NT2/D1 (cell line): Measurements from ENCODE around the gene TGFBR3.

Experiments
- DNase-seq: peaks from one replicate; pipeline ENCODE4 v3.0.0-alpha.2; 2011; ENCODE audit warnings: low read depth, low spot score
- H3K27me3 ChIP-seq: 2 replicates; pipeline ENCODE4 v1.6.0; 2011; ENCODE audit warnings: mild to moderate bottlenecking; ENCODE audit not compliant: insufficient read length, insufficient read depth
- H3K36me3 ChIP-seq: 2 replicates; pipeline ENCODE4 v1.6.1; 2011; ENCODE audit warnings: mild to moderate bottlenecking, low read length, mixed read lengths; ENCODE audit not compliant: insufficient read depth, insufficient read length
- H3K4me1 ChIP-seq: 2 replicates; pipeline ENCODE4 v1.5.1; 2011; ENCODE audit not compliant: insufficient read depth, insufficient read length
- H3K4me3 ChIP-seq: 2 replicates; pipeline ENCODE4 v1.5.1; 2011; ENCODE audit warnings: low read depth; ENCODE audit not compliant: insufficient read length
- H3K9ac ChIP-seq: 2 replicates; pipeline ENCODE4 v1.6.0; 2011; ENCODE audit warnings: low read depth; ENCODE audit not compliant: insufficient read length
- H3K9me3 ChIP-seq: 2 replicates; pipeline ENCODE4 v1.5.1; 2011; ENCODE audit warnings: mild to moderate bottlenecking, low read length; ENCODE audit not compliant: insufficient read depth
- SUZ12 ChIP-seq: IDR thresholded peaks from 2 replicates; pipeline ENCODE4 v1.6.1; 2011; ENCODE audit not compliant: insufficient read length, insufficient read depth; ENCODE audit errors: extremely low read depth
- YY1 ChIP-seq: IDR thresholded peaks from 2 replicates; pipeline ENCODE4 v1.6.1; 2011; ENCODE audit not compliant: insufficient read length, insufficient read depth
- ZNF274 ChIP-seq: IDR thresholded peaks from 2 replicates; pipeline ENCODE4 v1.6.1; 2011; ENCODE audit warnings: mild to moderate bottlenecking, low read depth, low read length

The TGFBR3 gene

GRCh38 chr1:91768120-91768519 is 117.8 kb downstream of the TGFBR3 start:
- Histone ChIP-seq H3K9me3 (no peaks in the 10 kb centered on the region), H3K4me1 (peaks cover 3% of the 10 kb centered on the region), H3K9ac (no peak overlapping the region), H3K36me3 (no peaks in the 10 kb centered on the region), H3K27me3 (no peaks in the 10 kb centered on the region), H3K4me3 (no peak overlapping the region)
- no peak for DNase-seq
- no peak for TF ChIP-seq ZNF274
- TF ChIP-seq SUZ12: no peak
- no peak for TF ChIP-seq YY1

- Histone ChIP-seq H3K9me3 (no peaks in the 10 kb centered on the region), H3K36me3 (no peaks in the 10 kb centered on the region), H3K27me3 (no peaks in the 10 kb centered on the region), H3K9ac (no peak overlapping the region), H3K4me1 (peaks cover 3% of the 10 kb centered on the region), H3K4me3 (no peak overlapping the region)
- DNase-seq: no peak
- TF ChIP-seq YY1 (no peak), SUZ12 (no peak), ZNF274 (no peak)
Measured at GRCh38 chr1:91766883-91767282, 119.1 kb downstream of the TGFBR3 start.

DNA sequence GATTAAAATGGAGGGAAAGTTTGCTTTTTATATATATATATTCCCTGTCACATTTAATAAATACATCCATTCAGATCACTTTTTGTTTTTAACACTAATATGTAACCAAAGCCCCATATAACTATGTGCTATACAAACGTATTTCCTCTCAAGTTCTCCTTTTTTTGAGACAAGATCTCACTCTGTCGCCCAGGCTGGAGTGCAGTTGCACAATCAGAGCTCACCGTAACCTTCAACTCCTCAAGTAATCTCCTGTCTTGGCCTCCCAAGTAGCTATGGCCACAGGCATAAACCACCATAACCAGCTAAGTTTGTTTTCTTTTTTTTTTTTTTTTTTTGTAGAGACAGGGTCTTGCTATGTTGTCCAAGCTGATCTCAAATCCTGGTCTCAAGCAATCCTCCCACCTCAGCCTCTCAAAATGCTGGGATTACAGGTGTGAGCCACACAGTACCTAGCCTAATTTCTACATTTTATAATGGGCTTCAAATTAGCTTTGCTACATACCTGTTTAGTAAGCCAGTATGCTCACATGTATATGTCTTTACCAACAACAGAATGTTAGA is 120.0 kb downstream of the TGFBR3 start:
- Histone ChIP-seq H3K4me1 (peaks cover 3% of the 10 kb centered on the region), H3K9me3 (no peaks in the 10 kb centered on the region), H3K4me3 (no peak overlapping the region), H3K36me3 (no peaks in the 10 kb centered on the region), H3K9ac (no peak overlapping the region), H3K27me3 (no peaks in the 10 kb centered on the region)
- no peak for DNase-seq
- TF ChIP-seq ZNF274 (no peak), SUZ12 (no peak), YY1 (no peak)

- H3K9ac ChIP-seq: no peak overlapping the region
- no peaks in the 10 kb centered on the region for H3K36me3 ChIP-seq
- H3K9me3 ChIP-seq: no peaks in the 10 kb centered on the region
- no peaks in the 10 kb centered on the region for H3K27me3 ChIP-seq
- no peak overlapping the region for H3K4me3 ChIP-seq
- TF ChIP-seq SUZ12 (no peak), YY1 (no peak), ZNF274 (no peak)
- H3K4me1 ChIP-seq: peaks cover 3% of the 10 kb centered on the region
- DNase-seq: no peak
Measured at GRCh38 chr1:91765293-91765692, 120.7 kb downstream of the TGFBR3 start.

GRCh38 chr1:91764471-91765115 is 121.4 kb downstream of the TGFBR3 start:
- no peak overlapping the region for H3K9ac ChIP-seq
- DNase-seq: peak; percentile 33
- peaks cover 3% of the 10 kb centered on the region for H3K4me1 ChIP-seq
- no peaks in the 10 kb centered on the region for H3K27me3 ChIP-seq
- H3K4me3 ChIP-seq: no peak overlapping the region
- TF ChIP-seq ZNF274 (no peak), YY1 (no peak), SUZ12 (no peak)
- H3K36me3 ChIP-seq: no peaks in the 10 kb centered on the region
- no peaks in the 10 kb centered on the region for H3K9me3 ChIP-seq

- H3K9ac ChIP-seq: no peak overlapping the region
- DNase-seq: no peak
- TF ChIP-seq ZNF274 (no peak), SUZ12 (no peak), YY1 (no peak)
- no peaks in the 10 kb centered on the region for H3K9me3 ChIP-seq
- no peaks in the 10 kb centered on the region for H3K27me3 ChIP-seq
- peaks cover 3% of the 10 kb centered on the region for H3K4me1 ChIP-seq
- no peak overlapping the region for H3K4me3 ChIP-seq
- H3K36me3 ChIP-seq: no peaks in the 10 kb centered on the region
Measured at GRCh38 chr1:91763252-91763651, 122.7 kb downstream of the TGFBR3 start.

DNA sequence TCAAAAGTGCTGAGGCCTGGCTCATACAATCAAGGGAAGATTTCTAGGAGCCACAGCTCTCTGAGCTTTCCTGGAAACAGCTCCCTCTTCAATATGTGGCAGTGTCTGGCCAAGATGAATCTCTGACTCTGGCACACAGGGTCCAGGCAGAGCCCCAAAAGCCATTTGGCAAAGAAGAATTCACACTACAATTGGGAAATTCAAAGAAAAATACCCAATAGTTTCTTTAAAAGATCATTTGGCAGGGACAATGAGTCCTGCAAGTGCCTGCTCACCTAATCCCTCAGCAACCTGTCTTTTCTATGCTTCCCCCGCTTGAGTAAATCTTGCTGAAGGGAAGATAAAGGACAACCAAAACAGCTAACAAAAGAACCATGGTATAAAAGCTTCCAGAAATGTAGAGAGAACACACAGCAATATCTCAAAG is 124.6 kb downstream of the TGFBR3 start:
- TF ChIP-seq ZNF274: no peak
- no peak for TF ChIP-seq SUZ12
- TF ChIP-seq YY1: no peak
- Histone ChIP-seq H3K27me3 (no peaks in the 10 kb centered on the region), H3K9me3 (no peaks in the 10 kb centered on the region), H3K4me3 (no peak overlapping the region), H3K9ac (no peak overlapping the region), H3K4me1 (peaks cover 3% of the 10 kb centered on the region), H3K36me3 (no peaks in the 10 kb centered on the region)
- no peak for DNase-seq

GRCh38 chr1:91760512-91760911 is 125.4 kb downstream of the TGFBR3 start:
- Histone ChIP-seq H3K9ac (no peak overlapping the region), H3K36me3 (no peaks in the 10 kb centered on the region), H3K4me3 (no peak overlapping the region), H3K9me3 (no peaks in the 10 kb centered on the region), H3K4me1 (peaks cover 3% of the 10 kb centered on the region), H3K27me3 (no peaks in the 10 kb centered on the region)
- DNase-seq: no peak
- TF ChIP-seq YY1 (no peak), ZNF274 (no peak), SUZ12 (no peak)
